KMS-11 (cell line): ENCODE results near the gene PDHX.

ENCODE experiments used
- H2AFZ ChIP-seq: fragments of 200-600 bp; sonication (generic); 2 replicates; pipeline ENCODE4 v1.6.1; 2016; ENCODE audit warnings: antibody characterized with exemption, mixed run types, low read depth
- H3K27ac ChIP-seq: fragments of 200-600 bp; sonication (generic); 2 replicates; pipeline ENCODE4 v1.6.1; 2016; ENCODE audit warnings: mild to moderate bottlenecking, mixed run types
- H3K27me3 ChIP-seq: fragments of 200-600 bp; sonication (generic); 2 replicates; pipeline ENCODE4 v1.6.1; 2017; ENCODE audit warnings: mild to moderate bottlenecking, low read depth, mixed run types, moderate library complexity; ENCODE audit not compliant: insufficient read depth
- H3K36me3 ChIP-seq: fragments of 200-600 bp; sonication (generic); 2 replicates; pipeline ENCODE4 v1.6.1; 2017; ENCODE audit warnings: mild to moderate bottlenecking, mixed run types; ENCODE audit not compliant: insufficient read depth
- H3K4me1 ChIP-seq: fragments of 200-600 bp; sonication (generic); 2 replicates; pipeline ENCODE4 v1.6.1; 2016; ENCODE audit warnings: mild to moderate bottlenecking, low read depth, mixed run types; ENCODE audit not compliant: poor library complexity, severe bottlenecking
- H3K4me2 ChIP-seq: fragments of 200-600 bp; sonication (generic); 2 replicates; pipeline ENCODE4 v1.7.0; 2016; ENCODE audit warnings: mild to moderate bottlenecking, mixed run types
- H3K4me3 ChIP-seq: fragments of 200-600 bp; sonication (generic); IDR thresholded peaks from 2 replicates; pipeline ENCODE4 v1.6.1; 2017; ENCODE audit warnings: low read depth, low read length, mixed read lengths; ENCODE audit not compliant: insufficient read depth
- H3K79me2 ChIP-seq: fragments of 200-600 bp; sonication (generic); 2 replicates; pipeline ENCODE4 v1.6.1; 2016; ENCODE audit warnings: low read depth, mixed run types; ENCODE audit not compliant: insufficient read depth
- H3K9ac ChIP-seq: fragments of 200-600 bp; sonication (generic); 2 replicates; pipeline ENCODE4 v1.6.1; 2016; ENCODE audit warnings: mild to moderate bottlenecking, mixed run types
- H4K20me1 ChIP-seq: fragments of 200-600 bp; sonication (generic); 2 replicates; pipeline ENCODE4 v1.6.1; 2016; ENCODE audit warnings: mild to moderate bottlenecking, mixed run types; ENCODE audit not compliant: insufficient read depth
- TF ChIP-seq, protein P1 (sequence below): fragments of 200-600 bp; sonication (generic); conservative IDR thresholded peaks from 2 replicates; pipeline ENCODE4 v1.6.1; 2017; ENCODE audit warnings: low read depth, mild to moderate bottlenecking, antibody characterized with exemption, low read length, moderate library complexity, mixed read lengths

The PDHX gene

GRCh38 chr11:35043936-35044335 lies 127.5 kb downstream of the PDHX start:
- Histone ChIP-seq H3K4me2 (no peak overlapping the region), H3K36me3 (no peaks in the 10 kb centered on the region), H3K79me2 (no peaks in the 10 kb centered on the region), H3K27ac (no peak overlapping the region), H3K9ac (no peak overlapping the region), H2AFZ (no peak overlapping the region), H3K4me1 (no peaks in the 10 kb centered on the region), H3K4me3 (no peak overlapping the region), H4K20me1 (no peaks in the 10 kb centered on the region), H3K27me3 (no peaks in the 10 kb centered on the region)
- TF ChIP-seq, protein P1, sequence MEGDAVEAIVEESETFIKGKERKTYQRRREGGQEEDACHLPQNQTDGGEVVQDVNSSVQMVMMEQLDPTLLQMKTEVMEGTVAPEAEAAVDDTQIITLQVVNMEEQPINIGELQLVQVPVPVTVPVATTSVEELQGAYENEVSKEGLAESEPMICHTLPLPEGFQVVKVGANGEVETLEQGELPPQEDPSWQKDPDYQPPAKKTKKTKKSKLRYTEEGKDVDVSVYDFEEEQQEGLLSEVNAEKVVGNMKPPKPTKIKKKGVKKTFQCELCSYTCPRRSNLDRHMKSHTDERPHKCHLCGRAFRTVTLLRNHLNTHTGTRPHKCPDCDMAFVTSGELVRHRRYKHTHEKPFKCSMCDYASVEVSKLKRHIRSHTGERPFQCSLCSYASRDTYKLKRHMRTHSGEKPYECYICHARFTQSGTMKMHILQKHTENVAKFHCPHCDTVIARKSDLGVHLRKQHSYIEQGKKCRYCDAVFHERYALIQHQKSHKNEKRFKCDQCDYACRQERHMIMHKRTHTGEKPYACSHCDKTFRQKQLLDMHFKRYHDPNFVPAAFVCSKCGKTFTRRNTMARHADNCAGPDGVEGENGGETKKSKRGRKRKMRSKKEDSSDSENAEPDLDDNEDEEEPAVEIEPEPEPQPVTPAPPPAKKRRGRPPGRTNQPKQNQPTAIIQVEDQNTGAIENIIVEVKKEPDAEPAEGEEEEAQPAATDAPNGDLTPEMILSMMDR, result no peak

- Histone ChIP-seq H2AFZ (no peak overlapping the region), H3K9ac (no peak overlapping the region), H3K36me3 (no peaks in the 10 kb centered on the region), H3K27ac (no peak overlapping the region), H3K79me2 (no peaks in the 10 kb centered on the region), H3K4me2 (no peak overlapping the region), H4K20me1 (no peaks in the 10 kb centered on the region), H3K27me3 (no peaks in the 10 kb centered on the region), H3K4me1 (no peaks in the 10 kb centered on the region), H3K4me3 (no peak overlapping the region)
- TF ChIP-seq, protein P1, result no peak
Measured at GRCh38 chr11:35045236-35045820, 128.9 kb downstream of the PDHX start.
